HUES6 (cell line): ENCODE measurements around the gene TMC7.

Experiments
- H3K27ac ChIP-seq: 2 replicates; pipeline ENCODE4 v1.7.0; 2013; ENCODE audit warnings: low read depth, mild to moderate bottlenecking, low read length, inconsistent platforms
- H3K27me3 ChIP-seq: 2 replicates; pipeline ENCODE4 v1.6.1; 2013; ENCODE audit warnings: low read length; ENCODE audit not compliant: control insufficient read depth, insufficient read depth
- H3K36me3 ChIP-seq: 2 replicates; pipeline ENCODE4 v1.6.1; 2013; ENCODE audit warnings: low read length; ENCODE audit not compliant: control insufficient read depth, insufficient read depth
- H3K4me1 ChIP-seq: 2 replicates; pipeline ENCODE4 v1.6.1; 2013; ENCODE audit warnings: low read length; ENCODE audit not compliant: control insufficient read depth, insufficient read depth
- H3K4me3 ChIP-seq: 2 replicates; pipeline ENCODE4 v1.5.1; 2013; ENCODE audit warnings: low read depth, low read length
- H3K9ac ChIP-seq: one replicate; pipeline ENCODE4 v1.6.1; 2013; ENCODE audit warnings: mild to moderate bottlenecking, low read length
- H3K9me3 ChIP-seq: 2 replicates; pipeline ENCODE4 v1.6.1; 2013; ENCODE audit warnings: low read depth, low read length; ENCODE audit not compliant: control insufficient read depth, insufficient read depth

Gene TMC7

GRCh38 chr16:19089410-19089955, 105.7 kb downstream of the TMC7 start:
- no peak overlapping the region for H3K4me3 ChIP-seq
- H3K36me3 ChIP-seq, result no peaks in the 10 kb centered on the region
- H3K9ac ChIP-seq, result no peak overlapping the region
- H3K9me3 ChIP-seq, result no peaks in the 10 kb centered on the region
- H3K4me1 ChIP-seq, result peaks cover 8% of the 10 kb centered on the region; the same call in 1 of the 2 replicates
- peaks cover 12% of the 10 kb centered on the region for H3K27me3 ChIP-seq
- no peak overlapping the region for H3K27ac ChIP-seq

- no peaks in the 10 kb centered on the region for H3K9me3 ChIP-seq
- H3K4me1 ChIP-seq, result peaks cover 8% of the 10 kb centered on the region; the same call in 1 of the 2 replicates
- no peak overlapping the region for H3K4me3 ChIP-seq
- no peaks in the 10 kb centered on the region for H3K36me3 ChIP-seq
- no peak overlapping the region for H3K27ac ChIP-seq
- peaks cover 5% of the 10 kb centered on the region for H3K27me3 ChIP-seq
- H3K9ac ChIP-seq, result no peak overlapping the region
Observed at GRCh38 chr16:19090916-19091315, 107.2 kb downstream of the TMC7 start.

- H3K4me1 ChIP-seq, result peaks cover 6% of the 10 kb centered on the region; the same call in 1 of the 2 replicates
- H3K27me3 ChIP-seq, result no peaks in the 10 kb centered on the region
- H3K36me3 ChIP-seq, result no peaks in the 10 kb centered on the region
- no peak overlapping the region for H3K9ac ChIP-seq
- H3K4me3 ChIP-seq, result no peak overlapping the region
- H3K9me3 ChIP-seq, result peaks cover 4% of the 10 kb centered on the region; the same call in 1 of the 2 replicates
- no peak overlapping the region for H3K27ac ChIP-seq
Observed at GRCh38 chr16:19092653-19093410, 109.1 kb downstream of the TMC7 start.

GRCh38 chr16:19093631-19094541, 110.2 kb downstream of the TMC7 start:
- H3K9me3 ChIP-seq, result peaks cover 9% of the 10 kb centered on the region
- H3K4me1 ChIP-seq, result peaks cover 6% of the 10 kb centered on the region; the same call in 1 of the 2 replicates
- H3K9ac ChIP-seq, result no peak overlapping the region
- H3K36me3 ChIP-seq, result no peaks in the 10 kb centered on the region
- H3K27ac ChIP-seq, result no peak overlapping the region
- H3K4me3 ChIP-seq, result no peak overlapping the region
- no peaks in the 10 kb centered on the region for H3K27me3 ChIP-seq

DNA sequence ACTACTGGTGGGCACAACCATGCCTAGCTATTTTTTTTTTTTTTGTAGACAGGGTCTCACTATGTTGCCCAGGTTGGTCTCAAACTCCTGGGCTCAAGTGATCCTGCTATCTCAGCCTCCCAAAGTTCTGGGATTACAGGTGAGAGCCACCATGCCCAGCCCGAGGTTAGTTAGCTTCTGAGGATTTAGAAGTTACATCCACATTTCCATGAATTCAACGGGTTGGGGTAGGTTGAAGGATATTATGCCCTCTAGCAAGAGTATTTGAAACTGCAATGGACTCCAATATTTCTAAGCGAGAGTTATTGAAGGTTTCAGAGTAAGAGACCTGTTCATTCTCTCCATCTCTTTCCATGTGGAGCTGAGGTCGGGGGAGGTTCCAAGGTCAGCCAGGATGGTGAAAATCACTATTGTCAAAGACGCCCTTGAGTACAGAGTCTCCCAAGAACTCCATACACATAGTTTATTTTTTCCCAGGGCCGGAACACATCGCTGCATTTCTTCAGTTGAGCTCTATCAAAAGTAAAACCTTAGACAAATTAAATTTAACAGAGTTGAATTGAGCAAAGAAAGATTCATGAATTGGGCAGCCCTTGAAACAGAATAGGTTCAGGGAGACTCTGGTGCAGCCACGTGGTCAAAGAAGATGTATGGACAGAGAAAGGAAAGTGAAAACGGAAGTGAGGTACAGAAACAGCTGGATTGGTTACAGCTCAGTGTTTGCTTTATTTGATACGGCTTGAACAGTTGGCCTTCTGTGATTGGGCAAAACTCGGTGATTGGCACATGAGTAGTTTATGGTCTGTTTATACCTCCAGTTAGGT, 111.0 kb downstream of the TMC7 start:
- no peak overlapping the region for H3K9ac ChIP-seq
- H3K4me1 ChIP-seq, result peaks cover 6% of the 10 kb centered on the region; the same call in 1 of the 2 replicates
- no peak overlapping the region for H3K27ac ChIP-seq
- H3K9me3 ChIP-seq, result peaks cover 9% of the 10 kb centered on the region
- H3K36me3 ChIP-seq, result no peaks in the 10 kb centered on the region
- no peaks in the 10 kb centered on the region for H3K27me3 ChIP-seq
- no peak overlapping the region for H3K4me3 ChIP-seq

GRCh38 chr16:19095654-19096053, 111.9 kb downstream of the TMC7 start:
- Histone ChIP-seq H3K4me3 (no peak overlapping the region), H3K9me3 (peaks cover 13% of the 10 kb centered on the region), H3K4me1 (peaks cover 6% of the 10 kb centered on the region; the same call in 1 of the 2 replicates), H3K36me3 (no peaks in the 10 kb centered on the region), H3K27me3 (no peaks in the 10 kb centered on the region), H3K9ac (no peak overlapping the region), H3K27ac (no peak overlapping the region; the same call in 1 of the 2 replicates)

GRCh38 chr16:19098173-19098572, 114.4 kb downstream of the TMC7 start:
- peaks cover 13% of the 10 kb centered on the region for H3K9me3 ChIP-seq
- H3K36me3 ChIP-seq, result no peaks in the 10 kb centered on the region
- peaks cover 6% of the 10 kb centered on the region; the same call in 1 of the 2 replicates for H3K4me1 ChIP-seq
- no peak overlapping the region for H3K27ac ChIP-seq
- H3K4me3 ChIP-seq, result no peak overlapping the region
- no peaks in the 10 kb centered on the region for H3K27me3 ChIP-seq
- H3K9ac ChIP-seq, result no peak overlapping the region

GRCh38 chr16:19102187-19102872, 118.6 kb downstream of the TMC7 start:
- H3K9ac ChIP-seq, result no peak overlapping the region
- peaks cover 12% of the 10 kb centered on the region for H3K4me1 ChIP-seq
- no peak overlapping the region for H3K27ac ChIP-seq
- H3K36me3 ChIP-seq, result no peaks in the 10 kb centered on the region
- H3K4me3 ChIP-seq, result no peak overlapping the region
- H3K9me3 ChIP-seq, result peaks cover 13% of the 10 kb centered on the region
- no peaks in the 10 kb centered on the region for H3K27me3 ChIP-seq

DNA sequence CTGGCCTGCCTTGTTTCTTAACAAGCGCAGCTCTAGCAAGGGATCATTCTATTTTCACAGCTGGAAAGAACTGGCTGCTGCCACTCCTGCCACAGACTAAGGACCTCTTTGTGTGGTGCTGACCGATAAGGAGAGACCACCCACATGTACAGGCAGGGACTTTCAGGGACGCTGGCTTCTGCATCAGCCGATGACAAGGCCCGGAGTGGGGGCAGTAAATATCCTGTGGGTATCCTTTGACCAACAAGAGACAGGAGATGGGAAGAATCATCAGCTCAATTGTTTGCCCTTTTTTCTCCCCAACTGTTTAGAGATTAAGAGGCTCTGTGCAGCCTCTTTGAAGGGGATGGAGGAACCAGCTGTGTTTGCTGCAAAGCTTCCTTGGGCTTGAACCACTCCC, 120.9 kb downstream of the TMC7 start:
- Histone ChIP-seq H3K36me3 (no peaks in the 10 kb centered on the region), H3K27me3 (no peaks in the 10 kb centered on the region), H3K4me1 (peaks cover 12% of the 10 kb centered on the region)

GRCh38 chr16:19105131-19105530, 121.4 kb downstream of the TMC7 start:
- no peaks in the 10 kb centered on the region for H3K27me3 ChIP-seq
- no peaks in the 10 kb centered on the region for H3K36me3 ChIP-seq
- H3K9ac ChIP-seq, result no peak overlapping the region
- peaks cover 12% of the 10 kb centered on the region for H3K4me1 ChIP-seq
- H3K9me3 ChIP-seq, result peaks cover under 1% of the 10 kb centered on the region; the same call in 1 of the 2 replicates
- H3K4me3 ChIP-seq, result no peak overlapping the region
- no peak overlapping the region for H3K27ac ChIP-seq

More for the DNA sequence above, 120.9 kb downstream of the TMC7 start:
- peaks cover 3% of the 10 kb centered on the region; the same call in 1 of the 2 replicates for H3K9me3 ChIP-seq
- no peak overlapping the region for H3K4me3 ChIP-seq
- no peak overlapping the region for H3K27ac ChIP-seq
- no peak overlapping the region for H3K9ac ChIP-seq
